BJ (cell line): Measurements from ENCODE around the gene INPP5E. TPM values are rescaled to one million over a fixed set of nuclear protein-coding genes. Genes with fewer than 3 reads are reported as not detected.
"Not testable (repeated sequence)": the region's sequence is repeated elsewhere in the genome, so short reads cannot be mapped to it uniquely, and the experiment has no call there.

Source experiments
- CTCF ChIA-PET: fragments of 350-600 bp; formaldehyde crosslinking; extraction: SDS; loops from one replicate; lab custom pipeline; 2021; ENCODE audit warnings: antibody characterized with exemption, inconsistent platforms; lab: Yijun Ruan, JAX
- POLR2A ChIA-PET: fragments of 300-600 bp; sonication (Branson Sonifier 250); formaldehyde crosslinking; extraction: SDS; loops from one replicate; lab custom pipeline; 2021; ENCODE audit warnings: antibody characterized with exemption; lab: Charles Lee
- DNase-seq: peaks from one replicate; pipeline ENCODE4 v3.0.0-alpha.2; 2011; ENCODE audit warnings: low read depth
- H3K27me3 ChIP-seq: 2 replicates; pipeline ENCODE4 v1.6.0; 2011; ENCODE audit warnings: low read length; ENCODE audit not compliant: control insufficient read depth, insufficient read depth
- H3K36me3 ChIP-seq: 2 replicates; pipeline ENCODE4 v1.5.1; 2011; ENCODE audit warnings: low read length; ENCODE audit not compliant: control insufficient read depth, insufficient read depth
- H3K4me3 ChIP-seq: 2 replicates; pipeline ENCODE4 v1.5.1; 2011; ENCODE audit warnings: low read depth, mild to moderate bottlenecking, control low read depth, low read length
- polyA plus RNA-seq: library from polyadenylated mRNA; depleted of rRNA; stranded (reverse); fragments of >200 nt; gene quantifications from 2 replicates; pipeline ENCODE4 v1.2.3, GENCODE V29; 2011
- TF ChIP-seq, protein P1 (sequence below): IDR thresholded peaks from 2 replicates; pipeline ENCODE4 v1.5.1; 2011; ENCODE audit warnings: low read depth, mild to moderate bottlenecking, control low read depth, inconsistent platforms, low read length, moderate library complexity; ENCODE audit not compliant: insufficient read depth

INPP5E gene
- polyA plus RNA-seq, 1 experiment = 5.6 TPM

DNA sequence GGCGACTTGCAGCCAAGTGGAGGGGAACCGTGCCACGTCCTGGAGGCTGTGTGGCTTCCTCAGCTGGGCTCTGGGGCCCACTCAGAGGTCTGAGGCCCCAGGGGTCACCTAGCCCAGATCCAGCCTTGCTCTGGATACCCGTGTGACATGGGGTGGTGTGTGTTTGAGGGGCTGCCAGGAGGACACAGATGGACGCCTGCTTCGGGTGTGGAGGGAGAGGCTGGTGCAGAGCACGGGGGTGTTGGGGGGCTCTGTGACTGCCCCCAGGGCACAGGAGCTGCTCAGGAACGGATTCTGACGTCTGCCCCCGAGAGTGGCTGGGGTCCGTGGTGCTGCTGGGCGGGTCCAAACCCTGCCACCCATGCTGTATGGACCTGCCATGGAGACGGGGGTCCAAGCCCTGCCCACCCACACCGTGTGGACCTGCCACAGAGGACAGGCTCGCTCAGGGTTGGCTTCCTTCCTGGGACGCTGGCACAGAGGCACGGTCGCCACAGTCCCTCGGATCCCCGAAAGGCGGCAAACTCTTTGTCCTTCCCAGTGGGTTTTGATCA, 10.5 kb downstream of the INPP5E start:
- H3K36me3 ChIP-seq = peaks cover 18% of the 10 kb centered on the region
- POLR2A ChIA-PET = no interaction called here
- CTCF ChIA-PET = interaction anchor here (1.0 to 1.8 kb wide), 2 partner anchors 10 to 11 kb away, joined by 3 to 4 read pairs; no protein-coding TSS in a partner anchor
- no peak overlapping the region for H3K4me3 ChIP-seq
- no peaks in the 10 kb centered on the region for H3K27me3 ChIP-seq
- TF ChIP-seq, protein P1, sequence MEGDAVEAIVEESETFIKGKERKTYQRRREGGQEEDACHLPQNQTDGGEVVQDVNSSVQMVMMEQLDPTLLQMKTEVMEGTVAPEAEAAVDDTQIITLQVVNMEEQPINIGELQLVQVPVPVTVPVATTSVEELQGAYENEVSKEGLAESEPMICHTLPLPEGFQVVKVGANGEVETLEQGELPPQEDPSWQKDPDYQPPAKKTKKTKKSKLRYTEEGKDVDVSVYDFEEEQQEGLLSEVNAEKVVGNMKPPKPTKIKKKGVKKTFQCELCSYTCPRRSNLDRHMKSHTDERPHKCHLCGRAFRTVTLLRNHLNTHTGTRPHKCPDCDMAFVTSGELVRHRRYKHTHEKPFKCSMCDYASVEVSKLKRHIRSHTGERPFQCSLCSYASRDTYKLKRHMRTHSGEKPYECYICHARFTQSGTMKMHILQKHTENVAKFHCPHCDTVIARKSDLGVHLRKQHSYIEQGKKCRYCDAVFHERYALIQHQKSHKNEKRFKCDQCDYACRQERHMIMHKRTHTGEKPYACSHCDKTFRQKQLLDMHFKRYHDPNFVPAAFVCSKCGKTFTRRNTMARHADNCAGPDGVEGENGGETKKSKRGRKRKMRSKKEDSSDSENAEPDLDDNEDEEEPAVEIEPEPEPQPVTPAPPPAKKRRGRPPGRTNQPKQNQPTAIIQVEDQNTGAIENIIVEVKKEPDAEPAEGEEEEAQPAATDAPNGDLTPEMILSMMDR = no peak
- no peak for DNase-seq

DNA sequence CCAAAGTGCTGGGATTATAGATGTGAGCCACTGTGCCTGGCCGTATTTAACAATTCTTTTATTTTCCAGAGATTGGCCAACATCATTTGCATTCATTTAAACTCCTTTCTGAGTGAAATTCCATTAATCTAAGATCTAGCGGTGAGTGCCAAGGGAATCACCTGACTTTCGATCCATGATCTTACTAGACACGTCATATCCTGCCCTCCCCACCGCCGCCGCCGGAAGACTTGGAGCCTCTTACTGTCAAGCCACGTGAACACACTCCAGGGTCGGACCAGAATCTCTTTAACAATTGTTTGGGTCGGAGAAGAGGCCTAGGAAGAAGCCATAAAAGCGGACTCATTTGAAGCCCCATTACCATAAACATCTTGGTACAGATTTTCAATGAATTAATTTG, 12.9 kb downstream of the INPP5E start:
- ChIA-PET CTCF (no interaction called here), POLR2A (no interaction called here)
- TF ChIP-seq, protein P1 = no peak
- H3K27me3 ChIP-seq = no peaks in the 10 kb centered on the region
- H3K4me3 ChIP-seq = no peak overlapping the region
- peaks cover 31% of the 10 kb centered on the region for H3K36me3 ChIP-seq
- no peak for DNase-seq

DNA sequence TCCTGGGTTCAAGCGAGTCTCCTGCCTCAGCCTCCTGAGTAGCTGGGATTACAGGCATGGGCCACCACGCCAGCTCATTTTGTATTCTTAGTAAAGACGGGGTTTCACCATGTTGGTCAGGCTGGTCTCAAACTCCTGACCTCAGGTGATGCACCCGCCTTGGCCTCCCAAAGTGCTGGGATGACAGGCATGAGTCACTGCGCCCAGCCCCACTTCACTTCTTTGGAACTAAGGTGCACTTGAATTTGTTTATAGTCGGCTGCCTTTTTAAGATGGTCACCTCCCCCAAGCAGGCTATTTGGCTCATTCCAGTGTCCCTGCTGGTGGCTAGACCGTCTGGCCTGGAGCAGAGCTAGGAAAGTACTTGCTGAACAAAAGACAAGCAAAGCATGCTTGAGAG, 14.3 kb downstream of the INPP5E start:
- POLR2A ChIA-PET = not testable (repeated sequence)
- H3K36me3 ChIP-seq = peaks cover 33% of the 10 kb centered on the region
- CTCF ChIA-PET = interaction anchor here (0.6 to 1.5 kb wide), 2 partner anchors 12 to 13 kb away, joined by 5 to 6 read pairs; no protein-coding TSS in a partner anchor

DNA sequence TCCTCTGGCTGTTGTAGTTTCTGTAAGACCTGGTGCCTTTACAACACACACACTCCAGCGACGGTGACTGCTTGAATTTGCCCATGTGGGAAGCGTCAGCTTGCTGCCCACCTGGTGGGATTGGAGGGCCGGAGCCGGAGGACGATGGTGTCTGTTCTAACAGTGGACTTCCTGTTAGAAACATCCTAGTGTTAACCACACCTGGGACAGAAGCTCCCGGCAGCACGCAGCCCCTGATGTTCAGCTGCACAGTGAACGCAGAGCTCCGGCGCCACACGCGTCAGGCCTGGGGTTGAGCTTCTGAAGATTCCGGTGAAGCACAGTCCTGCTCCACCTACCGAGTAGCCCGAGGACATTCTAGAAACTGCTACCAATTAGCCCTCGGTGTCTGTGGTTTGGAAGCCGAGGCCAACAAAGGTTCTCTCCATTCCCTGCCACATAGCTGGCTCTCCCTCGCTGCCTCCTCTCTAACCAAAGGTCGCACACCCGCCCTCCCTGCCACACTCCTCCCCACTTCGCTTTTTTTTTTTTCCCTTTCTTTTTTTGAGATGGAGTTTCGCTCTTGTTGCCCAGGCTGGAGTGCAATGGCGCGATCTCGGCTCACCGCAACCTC, 14.8 kb downstream of the INPP5E start:
- H3K27me3 ChIP-seq = no peaks in the 10 kb centered on the region
- peaks cover 30% of the 10 kb centered on the region for H3K36me3 ChIP-seq
- no peak overlapping the region for H3K4me3 ChIP-seq
- DNase-seq = no peak
- TF ChIP-seq, protein P1 = no peak
- ChIA-PET POLR2A (no interaction called here), CTCF (interaction anchor here (0.9 to 1.5 kb wide), 4 partner anchors 10 to 24 kb away, joined by 3 to 6 read pairs (median 4); no protein-coding TSS in a partner anchor)

More for the DNA sequence above, 14.3 kb downstream of the INPP5E start:
- H3K4me3 ChIP-seq, DNase-seq, H3K27me3 ChIP-seq: not testable (repeated sequence)

DNA sequence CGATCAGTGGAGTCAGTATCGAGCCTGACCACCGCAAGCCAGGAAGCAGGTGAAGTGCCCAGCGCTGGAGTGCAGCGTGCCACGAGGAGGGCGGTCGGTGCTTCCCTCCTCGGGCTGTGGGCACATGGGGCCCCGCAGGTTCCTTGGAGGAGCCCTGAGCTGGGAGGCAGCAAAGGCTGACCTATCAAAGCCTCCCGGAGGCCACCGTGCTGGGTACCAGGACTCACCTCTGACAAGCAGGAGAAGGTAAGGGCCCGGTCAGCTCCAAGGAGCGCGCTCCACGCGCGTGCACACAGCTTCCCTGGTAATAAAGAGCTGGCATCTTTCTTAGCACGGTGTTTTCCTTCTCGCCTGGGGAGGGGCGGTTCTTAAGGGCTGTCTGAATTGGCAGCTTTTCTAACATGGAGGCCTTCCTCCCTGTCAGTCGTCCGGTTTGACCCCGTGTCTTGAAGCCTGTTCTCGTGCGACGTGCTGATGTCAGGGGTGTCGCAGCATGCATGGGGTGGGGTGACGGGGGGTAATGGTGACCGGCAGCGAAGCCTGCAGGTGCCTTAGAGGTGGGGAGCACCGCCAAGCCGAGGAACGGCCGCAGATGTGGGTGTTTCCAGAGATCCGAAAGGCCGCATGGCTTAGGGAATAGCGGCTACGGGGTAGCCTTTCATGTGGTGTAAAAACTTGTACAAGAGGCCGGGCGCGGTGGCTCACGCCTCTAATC, 16.1 kb downstream of the INPP5E start:
- ChIA-PET POLR2A (no interaction called here), CTCF (interaction anchor here (0.9 to 1.5 kb wide), 5 partner anchors 10 to 23 kb away, joined by 3 to 6 read pairs (median 4); no protein-coding TSS in a partner anchor)

More for the DNA sequence above, 16.1 kb downstream of the INPP5E start:
- TF ChIP-seq, protein P1 = no peak
- Histone ChIP-seq H3K4me3 (no peak overlapping the region), H3K36me3 (peaks cover 29% of the 10 kb centered on the region), H3K27me3 (no peaks in the 10 kb centered on the region)
- no peak for DNase-seq
